IgD-negative memory B cell (primary cell): Measurements from ENCODE around the gene SESTD1. TPM values are rescaled to one million over a fixed set of nuclear protein-coding genes. Genes with fewer than 3 reads are reported as not detected.
"Not testable (repeated sequence)": the region's sequence is repeated elsewhere in the genome, so short reads cannot be mapped to it uniquely, and the experiment has no call there.

ENCODE experiments used
- H3K27ac Mint-ChIP-seq, 3 donors: one replicate each; pipeline ENCODE4 v1.8.0; 2020 to 2022; ENCODE audit warnings: mild to moderate bottlenecking in 3 of 3, mixed read lengths in 3 of 3, moderate library complexity in 1 of 3
- H3K27me3 Mint-ChIP-seq: one replicate; pipeline ENCODE4 v1.8.0; 2021; ENCODE audit warnings: mixed read lengths
- H3K36me3 Mint-ChIP-seq: one replicate; pipeline ENCODE4 v1.8.0; 2020; ENCODE audit warnings: mild to moderate bottlenecking, mixed read lengths
- H3K4me1 Mint-ChIP-seq, 3 donors: one replicate each; pipeline ENCODE4 v1.8.0; 2020 to 2022; ENCODE audit warnings: mixed read lengths in 3 of 3, mild to moderate bottlenecking in 1 of 3
- H3K4me3 Mint-ChIP-seq, 4 donors: one replicate each; pipeline ENCODE4 v1.8.0; 2020 to 2022; ENCODE audit warnings: mild to moderate bottlenecking in 4 of 4, mixed read lengths in 4 of 4, moderate library complexity in 3 of 4
- H3K9me3 Mint-ChIP-seq, 3 donors: one replicate each; pipeline ENCODE4 v1.8.0; 2020 to 2021; ENCODE audit warnings: mixed read lengths in 3 of 3, mild to moderate bottlenecking in 1 of 3
- polyA plus RNA-seq: library from polyadenylated mRNA; unstranded; fragments of 300-500 nt; fragmentation: Illumina TruSeq; gene quantifications from one replicate; pipeline ENCODE4 v1.2.3, GENCODE V29; 2021

Gene SESTD1
- polyA plus RNA-seq, 1 donor from 2014 or later, result 23.6 TPM

GRCh38 chr2:179053568-179053967, 211.1 kb downstream of the SESTD1 start:
- H3K27ac Mint-ChIP-seq, H3K36me3 Mint-ChIP-seq, H3K4me3 Mint-ChIP-seq, H3K27me3 Mint-ChIP-seq, H3K9me3 Mint-ChIP-seq: not testable (repeated sequence)
- H3K4me1 Mint-ChIP-seq, result peaks cover 16 to 23% (median 19%) of the 10 kb centered on the region in 3 donors

Other genes starting within 250 kb of the SESTD1 start
- 15.4 TPM for gene CCDC141, start 214.7 kb downstream of the SESTD1 start, polyA plus RNA-seq